H1 (cell line): Measurements from ENCODE around the gene CDYL2. TPM values are rescaled to one million over a fixed set of nuclear protein-coding genes. Genes with fewer than 3 reads are reported as not detected.

ENCODE experiments used
- BACH1 ChIP-seq: IDR thresholded peaks from 2 replicates; pipeline ENCODE4 v1.6.1; 2012; ENCODE audit warnings: low read length, improper control_type of control experiment
- BRCA1 ChIP-seq: IDR thresholded peaks from 2 replicates; pipeline ENCODE4 v1.6.1; 2012; ENCODE audit warnings: low read depth, low read length, improper control_type of control experiment
- CTCF ChIP-seq, 3 experiments: IDR thresholded peaks; 1 replicate in 2 of 3; 2 replicates in 1 of 3; pipeline versions ENCODE4 v1.5.1 to v1.6.1; 2011; ENCODE audit warnings: low read length in 3 of 3, mild to moderate bottlenecking in 3 of 3, inconsistent platforms in 2 of 3, low read depth in 1 of 3, moderate library complexity in 1 of 3; ENCODE audit not compliant: insufficient read depth in 1 of 3; ENCODE audit errors: control extremely low read depth in 1 of 3
- SIN3A ChIP-seq, 2 experiments: IDR thresholded peaks in 1 of 2; conservative IDR thresholded peaks in 1 of 2; 2 replicates each; pipeline ENCODE4 v1.6.1; 2011 to 2012; ENCODE audit warnings: low read length in 2 of 2, improper control_type of control experiment in 1 of 2, low read depth in 1 of 2, mild to moderate bottlenecking in 1 of 2
- SP2 ChIP-seq: IDR thresholded peaks from 2 replicates; pipeline ENCODE4 v1.6.1; 2012; ENCODE audit warnings: mild to moderate bottlenecking, low read length, inconsistent platforms
- polyA plus RNA-seq, 7 experiments: library from polyadenylated mRNA; depleted of rRNA in 3 of 7; stranded (reverse) in 5 of 7; unstranded in 2 of 7; fragments of >200 nt in 5 of 7; fragments of 200-250 nt in 2 of 7; gene quantifications; 1 replicate in 5 of 7; 2 replicates in 1 of 7; 4 replicates in 1 of 7; pipeline versions ENCODE4 v1.2.1 to v1.2.3, GENCODE V29; 2011 to 2013; ENCODE audit warnings: missing spikeins in 2 of 7, mixed read lengths in 2 of 7
- total RNA-seq: library from RNA; stranded (reverse); fragmentation: NEBNext Ultra II Directional; extraction: Animal tissue kit (Norgen Biotek cat#: 25700); gene quantifications from 2 replicates; pipeline ENCODE4 v1.2.1, GENCODE V29; 2021

The CDYL2 gene
- total and polyA plus RNA-seq, 2 of the 8 experiments (the other 6 are each of a cell fraction or from before 2014, with no cell fraction given), result 0.33 to 5.3 TPM

DNA sequence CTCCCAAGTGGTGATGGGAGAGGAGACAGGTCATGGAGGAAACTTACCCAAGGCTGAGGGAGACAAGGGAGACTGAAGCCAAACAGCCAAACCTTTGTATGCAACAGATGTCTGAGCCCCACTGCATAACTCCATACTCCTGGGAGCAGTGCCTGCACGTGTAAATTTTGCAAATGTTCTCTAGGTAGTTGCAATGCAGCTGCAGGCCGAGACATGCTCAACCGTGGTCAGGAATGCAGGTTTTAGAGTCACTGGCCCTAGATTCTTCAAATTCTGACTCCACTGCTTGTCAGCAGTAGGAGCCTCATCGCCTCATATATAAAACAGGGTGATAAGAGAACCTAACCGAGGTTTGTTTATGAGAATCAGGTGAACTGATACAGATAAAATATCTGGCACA lies 252.1 kb downstream of the CDYL2 start (continued):
- TF ChIP-seq CTCF (IDR thresholded peaks at IDR 0.05; ENCODE audit: control extremely low read depth in 1 of 3, insufficient read depth in 1 of 3, low read depth in 1 of 3, low read length in 3 of 3), result no peak
- no peak for TF ChIP-seq BRCA1
- TF ChIP-seq SIN3A (conservative IDR thresholded peaks at IDR 0.05 in 1 of 2, IDR thresholded peaks at IDR 0.05 in 1 of 2; ENCODE audit: low read depth in 1 of 2, low read length in 2 of 2), result no peak
- no peak for TF ChIP-seq SP2
- TF ChIP-seq BACH1, result no peak

Other genes starting within 250 kb of the CDYL2 start
- gene CMC2, start 202.3 kb upstream of the CDYL2 start, total RNA-seq, result 66.6 and 69.3 TPM in 2 replicates
- 98.1 and 116 TPM in 2 replicates for gene CMC2, start 202.3 kb upstream of the CDYL2 start, polyA plus RNA-seq (2011; rRNA removed)
- 57.2 and 67.0 TPM in 2 replicates for gene CENPN, start 202.6 kb upstream of the CDYL2 start, total RNA-seq
- gene CENPN, start 202.6 kb upstream of the CDYL2 start, polyA plus RNA-seq (2011; rRNA removed), result 28.2 and 32.8 TPM in 2 replicates
- gene ATMIN, start 231.2 kb upstream of the CDYL2 start, total RNA-seq, result 55.9 and 59.8 TPM in 2 replicates
- 20.2 and 34.8 TPM in 2 replicates for gene ATMIN, start 231.2 kb upstream of the CDYL2 start, polyA plus RNA-seq (2011; rRNA removed)